Measurements from ENCODE around the gene CD207. TPM values are rescaled to one million over a fixed set of nuclear protein-coding genes. Genes with fewer than 3 reads are reported as not detected.
"Not testable (repeated sequence)": the region's sequence is repeated elsewhere in the genome, so short reads cannot be mapped to it uniquely, and the experiment has no call there.

Gene CD207
- not detected for polyA plus RNA-seq (2013, experiment 1 of 2; ENCODE audit: insufficient read length)
- polyA plus RNA-seq (2013, experiment 2 of 2; ENCODE audit: insufficient read length) = not detected

GRCh38 chr2:70835643-70836042 lies at the start of gene CD207:
TSS of gene CD207 (minus strand) at chr2:70835816. CDS start at chr2:70835776, 40 bp downstream.
- DNase-seq = no peak

- not testable (repeated sequence) for DNase-seq
Observed at GRCh38 chr2:70878543-70878942, 42.9 kb upstream of the CD207 start.

DNA sequence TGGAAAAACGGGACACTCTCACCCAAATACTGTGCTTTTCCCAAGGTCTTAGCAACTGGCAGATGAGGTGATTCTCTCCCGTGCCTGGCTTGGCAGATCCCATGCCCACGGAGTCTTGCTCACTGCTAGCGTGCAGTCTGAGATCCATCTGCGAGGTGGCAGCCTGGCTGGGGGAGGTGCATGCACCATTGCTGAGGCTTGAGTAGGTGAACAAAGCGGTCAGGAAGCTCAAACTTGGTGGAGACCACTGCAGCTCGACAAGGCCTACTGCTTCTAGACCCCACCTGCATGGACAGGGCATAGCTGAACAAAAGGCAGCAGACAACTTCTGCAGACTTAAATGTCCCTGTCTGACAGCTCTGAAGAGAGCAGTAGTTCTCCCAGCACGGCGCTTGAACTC lies 40.5 kb upstream of the CD207 start:
- not testable (repeated sequence) for DNase-seq

DNA sequence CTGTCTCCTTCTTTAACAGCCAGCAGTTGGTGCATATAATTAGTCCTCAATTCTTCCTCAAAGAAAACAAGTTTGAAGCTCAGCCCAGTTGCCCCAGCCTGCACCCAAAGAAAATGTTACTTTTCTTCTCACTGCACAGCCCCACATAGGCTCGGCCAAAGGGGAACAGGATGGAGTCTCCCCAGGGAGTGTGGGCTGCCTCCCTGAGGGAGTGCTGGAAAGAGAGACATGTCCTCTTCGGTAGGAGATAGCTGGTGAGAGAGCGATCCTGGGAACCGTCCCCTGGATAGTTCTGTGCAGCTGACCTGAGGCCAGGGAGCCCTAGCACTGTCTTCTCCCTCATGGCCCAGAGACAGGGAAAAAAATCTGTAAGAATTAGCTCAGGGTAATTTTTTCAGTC lies 37.9 kb upstream of the CD207 start:
- no peak for DNase-seq

DNA sequence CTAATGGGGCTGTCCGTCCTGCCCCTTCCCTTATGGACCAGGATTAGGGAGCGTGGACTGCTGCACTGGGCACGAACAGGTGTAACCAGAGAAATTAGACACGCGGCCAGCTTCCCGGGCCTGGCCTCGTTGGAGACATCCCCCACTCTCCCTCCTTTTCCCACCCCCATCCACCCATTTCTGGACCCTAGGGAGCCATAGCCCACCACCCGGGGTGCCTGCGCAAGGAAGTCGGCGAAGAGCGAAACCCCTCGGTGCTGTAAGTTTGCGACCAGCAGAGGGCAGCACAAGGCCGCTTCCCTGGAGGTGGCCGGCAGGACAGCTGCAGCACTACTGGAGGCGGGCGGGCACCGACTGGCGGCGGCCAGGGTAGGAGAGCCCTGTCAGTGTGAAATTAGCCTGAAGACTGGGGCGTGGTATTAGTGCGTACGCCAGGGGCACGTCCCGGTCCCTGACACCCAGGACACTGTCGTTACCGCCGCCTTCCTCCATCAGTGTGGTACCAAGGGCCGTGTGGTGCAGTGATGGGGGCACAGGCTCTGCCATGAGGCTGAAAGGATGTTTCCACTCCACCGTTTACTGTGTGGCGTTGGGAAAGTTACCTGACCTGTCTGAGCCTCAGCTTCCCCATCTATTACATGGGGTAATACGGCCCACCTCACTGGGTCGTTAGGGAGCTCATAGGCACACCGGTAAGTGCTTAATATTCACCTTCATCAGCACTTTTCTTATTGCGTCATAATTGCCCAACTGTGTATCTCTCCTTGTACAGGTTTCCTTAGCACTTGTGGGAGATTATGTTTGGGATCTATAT lies 36.0 kb upstream of the CD207 start:
- DNase-seq = peak; percentile 66

DNA sequence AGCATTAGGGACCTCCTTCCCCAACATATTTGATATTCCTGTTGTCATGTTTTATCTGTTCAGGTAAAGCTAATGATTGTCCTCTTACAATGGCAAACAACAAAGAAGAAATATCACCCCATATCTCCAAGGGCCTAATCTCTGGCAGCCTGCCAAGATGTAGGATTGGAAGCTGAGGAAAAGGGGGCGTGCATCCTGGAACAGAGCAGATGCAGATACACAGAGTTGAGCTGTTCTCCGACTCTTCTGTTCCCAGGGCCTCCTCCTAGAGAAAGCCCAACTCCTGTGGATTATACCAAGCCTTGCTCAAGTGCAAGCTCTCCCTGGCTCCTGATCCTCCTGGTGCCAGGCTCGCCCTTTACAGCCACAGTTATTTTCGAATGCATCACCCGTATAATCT lies 35.2 kb upstream of the CD207 start:
- DNase-seq = no peak

GRCh38 chr2:70868970-70869369 lies 33.4 kb upstream of the CD207 start:
- DNase-seq = no peak

DNA sequence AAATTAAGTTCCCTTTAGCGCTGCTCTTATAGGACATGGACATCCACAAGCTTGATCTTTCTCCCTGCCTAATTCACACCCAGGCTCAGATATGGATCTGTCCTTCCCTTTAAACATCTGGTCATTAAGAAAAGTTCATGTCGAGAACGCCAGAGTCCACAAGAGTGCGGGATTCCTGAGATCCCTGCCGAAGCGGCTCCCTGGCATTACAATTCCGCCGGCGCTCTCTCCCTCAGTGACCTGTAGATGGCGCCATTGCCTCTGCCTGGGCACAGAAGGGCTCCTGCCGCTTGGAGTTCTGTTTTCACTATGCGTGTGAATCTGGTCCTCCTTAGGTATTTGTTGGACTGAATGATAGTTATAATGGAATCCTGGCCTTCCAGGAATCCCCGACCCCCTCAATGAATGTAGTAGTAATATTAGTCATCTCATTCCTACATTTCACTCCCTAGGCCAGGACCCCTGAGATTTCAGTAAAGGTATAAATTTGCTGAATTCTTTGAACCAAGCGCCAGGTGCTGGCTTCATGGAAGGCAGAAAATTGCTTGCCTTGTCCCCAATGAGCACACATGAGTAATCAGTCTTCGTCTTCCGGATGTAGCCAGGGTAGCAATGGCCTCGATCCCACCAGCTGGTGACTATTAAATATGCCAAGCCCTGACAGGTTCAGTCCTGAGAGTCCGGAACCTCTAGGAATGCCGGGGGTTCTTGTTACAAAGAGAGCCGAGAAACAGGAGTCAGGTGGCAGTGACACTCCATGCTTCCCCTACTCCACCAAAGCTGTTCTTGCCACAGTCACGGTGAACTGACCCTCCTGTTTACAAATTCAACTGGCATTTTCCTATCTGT lies 26.4 kb upstream of the CD207 start:
- peak; percentile 70 for DNase-seq

DNA sequence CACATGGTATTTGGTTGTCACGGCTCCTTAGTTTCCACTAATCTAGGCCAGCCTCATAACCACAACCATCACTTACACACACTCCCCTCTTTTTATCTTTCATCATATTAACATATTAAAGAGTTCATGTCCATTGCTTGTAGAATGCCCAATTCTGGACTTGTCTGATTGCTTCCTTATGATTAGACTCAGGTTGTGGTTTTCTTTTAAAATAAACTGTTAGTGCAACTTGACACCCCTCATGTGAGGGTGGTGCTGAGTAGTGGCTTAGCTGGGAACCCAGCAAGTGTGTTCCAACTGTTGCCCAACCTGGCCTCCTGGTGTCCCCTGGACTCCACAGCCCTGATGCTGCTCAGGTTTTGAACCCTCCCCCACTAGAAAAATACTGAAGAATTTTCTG lies 20.1 kb upstream of the CD207 start:
- DNase-seq = no peak

- no peak for DNase-seq
Observed at GRCh38 chr2:70854411-70854810, 18.8 kb upstream of the CD207 start.

DNA sequence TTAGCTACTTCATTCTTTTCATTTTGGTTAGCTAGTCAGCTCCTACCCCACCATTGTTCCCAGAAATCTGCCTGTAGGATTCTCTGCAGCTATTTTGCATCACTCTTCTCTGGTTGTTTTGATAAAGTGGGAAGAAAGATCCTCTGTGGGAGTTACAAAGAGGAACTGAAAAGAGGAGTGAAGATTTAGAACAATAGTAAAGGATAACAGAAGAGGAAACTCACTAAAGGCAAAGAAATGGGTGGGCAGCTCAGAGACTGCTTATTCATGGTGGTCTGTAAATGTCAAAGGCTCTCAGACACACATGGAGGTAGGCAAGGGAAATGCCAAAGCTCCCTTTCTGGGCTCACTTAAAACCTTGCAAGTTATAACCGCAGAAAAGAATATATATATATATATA lies 17.2 kb upstream of the CD207 start:
- DNase-seq = no peak

- no peak for DNase-seq
Observed at GRCh38 chr2:70851704-70852103, 16.1 kb upstream of the CD207 start.

- DNase-seq = no peak
Observed at GRCh38 chr2:70850925-70851324, 15.3 kb upstream of the CD207 start.

- no peak for DNase-seq
Observed at GRCh38 chr2:70842401-70842800, 6.8 kb upstream of the CD207 start.

- no peak for DNase-seq
Observed at GRCh38 chr2:70837980-70838925, 2.6 kb upstream of the CD207 start.

DNA sequence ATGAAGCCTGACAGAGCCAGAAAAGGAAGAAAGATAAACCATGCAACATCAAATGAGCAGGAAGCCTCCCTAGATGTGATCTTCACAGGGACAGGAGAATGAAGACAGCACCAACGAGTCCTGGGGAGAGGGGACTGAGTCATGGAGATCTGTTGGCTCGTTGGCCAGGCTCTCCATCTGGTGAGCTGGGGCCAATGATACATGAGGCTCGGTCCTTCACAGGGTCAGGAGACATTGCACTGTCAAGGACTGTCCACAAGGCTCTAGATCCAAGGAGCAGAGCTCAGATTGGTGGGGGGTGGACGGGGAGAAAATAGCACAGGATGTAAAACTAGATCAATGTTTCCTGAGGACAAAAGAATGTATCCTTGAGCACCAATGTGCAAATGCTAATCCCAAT lies 735 bp downstream of the CD207 start:
- DNase-seq = no peak

GRCh38 chr2:70834106-70834505 lies 1.5 kb downstream of the CD207 start:
- no peak for DNase-seq

- DNase-seq = no peak
Observed at GRCh38 chr2:70833246-70833645, 2.4 kb downstream of the CD207 start.

DNA sequence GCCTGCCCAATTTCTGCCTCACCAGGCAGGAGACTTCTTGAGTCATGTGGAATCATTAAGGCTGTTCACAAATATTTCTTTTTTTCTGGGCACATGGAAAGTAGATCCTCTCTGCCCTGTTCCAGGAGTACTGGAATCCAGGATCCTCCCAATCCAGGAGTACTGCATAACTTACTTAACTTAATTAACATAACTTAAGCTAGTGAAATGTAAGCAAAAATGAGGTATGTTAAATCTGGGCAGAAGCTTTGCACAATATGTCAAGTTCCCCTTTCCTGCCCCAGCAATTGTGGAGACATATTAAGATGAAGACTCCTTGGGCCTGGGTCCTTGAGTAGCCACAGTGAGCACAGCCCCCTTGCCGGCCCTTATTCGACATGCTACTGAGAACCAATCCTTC lies 3.2 kb downstream of the CD207 start:
- no peak for DNase-seq

GRCh38 chr2:70831861-70832260 lies 3.8 kb downstream of the CD207 start:
- DNase-seq = no peak

GRCh38 chr2:70830366-70830765 lies 5.2 kb downstream of the CD207 start:
- no peak for DNase-seq

GRCh38 chr2:70829916-70830315 lies 5.7 kb downstream of the CD207 start:
- DNase-seq = no peak

Measured in fibroblast of skin of back (primary cell).